GM12892 (cell line): Measurements from ENCODE around the gene ASB18.

Experiments used
- DNase-seq: peaks from one replicate; pipeline ENCODE4 v3.0.0; 2011; ENCODE audit not compliant: insufficient read length
- FAIRE-seq: peaks from 2 replicates; lab custom pipeline; 2011; peaks lifted over from hg19 to GRCh38; lab: Jason Lieb, UNC
- POLR2A ChIP-seq: IDR thresholded peaks from 2 replicates; pipeline ENCODE4 v1.6.1; 2011; ENCODE audit warnings: low read depth, low read length, control low read depth
- POLR2AphosphoS5 ChIP-seq: IDR thresholded peaks from 2 replicates; pipeline ENCODE4 v1.6.1; 2011; ENCODE audit warnings: low read depth, low read length, control low read depth
- TAF1 ChIP-seq: IDR thresholded peaks from 2 replicates; pipeline ENCODE4 v1.6.1; 2011; ENCODE audit warnings: low read depth, mild to moderate bottlenecking, control low read depth, low read length, borderline replicate concordance

ASB18 gene

DNA sequence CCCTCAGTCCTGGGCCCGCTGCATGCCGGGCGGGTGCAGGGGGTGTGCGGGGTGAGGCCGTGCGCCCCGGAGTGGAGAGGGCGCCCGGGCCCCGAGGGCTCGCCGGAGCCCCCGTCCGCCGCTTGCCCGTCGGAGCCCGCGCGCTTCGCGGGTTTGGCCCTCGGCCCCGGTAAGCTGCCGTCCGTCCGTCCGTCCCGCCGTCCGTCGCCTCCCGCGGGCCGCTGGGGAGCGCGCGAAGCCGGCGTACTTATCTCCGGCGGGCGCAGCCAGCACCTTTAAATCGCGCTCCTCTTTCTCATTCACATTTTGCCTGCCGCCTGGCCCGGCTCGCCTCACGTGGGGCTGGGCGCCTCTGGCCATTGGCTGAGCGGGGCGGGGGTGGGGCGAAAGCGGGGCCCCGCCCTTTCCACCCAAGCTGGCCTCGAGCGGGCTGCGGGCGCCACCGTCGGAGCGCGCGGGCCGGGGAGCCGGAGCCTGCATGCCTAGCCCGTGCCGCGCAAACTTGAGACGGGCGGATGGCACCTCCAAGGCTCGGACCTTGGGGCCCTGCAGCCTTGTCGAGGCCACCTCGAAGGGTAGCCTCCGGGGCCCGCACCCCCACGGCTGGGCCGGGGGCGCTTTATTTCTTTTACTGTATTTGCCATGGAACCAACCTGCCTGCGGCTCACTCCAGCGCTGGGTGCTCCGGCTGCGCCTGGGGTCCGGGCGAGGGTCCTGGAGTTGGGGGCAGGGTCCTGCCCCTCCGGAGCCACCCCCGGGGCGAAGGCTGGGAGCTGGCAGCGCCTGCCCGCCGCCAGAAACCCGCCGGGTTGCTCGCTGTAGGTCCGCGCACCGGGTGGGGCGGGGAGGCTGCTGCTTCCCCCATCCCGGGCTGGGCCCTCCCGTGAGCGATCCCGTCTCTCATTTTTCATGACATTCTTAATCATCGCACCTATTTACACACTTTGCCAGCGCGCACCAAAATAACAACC is 95.8 kb downstream of the ASB18 start, which contains the start of gene GBX2:
Gene GBX2 (minus strand): TSS at position 277 of the 971 bp plus-strand sequence. CDS start 415 bp downstream, outside the sequence.
- FAIRE-seq (no peak), DNase-seq (no peak)
- no peak for TF ChIP-seq TAF1
- no peak for TF ChIP-seq POLR2AphosphoS5
- no peak for TF ChIP-seq POLR2A

DNA sequence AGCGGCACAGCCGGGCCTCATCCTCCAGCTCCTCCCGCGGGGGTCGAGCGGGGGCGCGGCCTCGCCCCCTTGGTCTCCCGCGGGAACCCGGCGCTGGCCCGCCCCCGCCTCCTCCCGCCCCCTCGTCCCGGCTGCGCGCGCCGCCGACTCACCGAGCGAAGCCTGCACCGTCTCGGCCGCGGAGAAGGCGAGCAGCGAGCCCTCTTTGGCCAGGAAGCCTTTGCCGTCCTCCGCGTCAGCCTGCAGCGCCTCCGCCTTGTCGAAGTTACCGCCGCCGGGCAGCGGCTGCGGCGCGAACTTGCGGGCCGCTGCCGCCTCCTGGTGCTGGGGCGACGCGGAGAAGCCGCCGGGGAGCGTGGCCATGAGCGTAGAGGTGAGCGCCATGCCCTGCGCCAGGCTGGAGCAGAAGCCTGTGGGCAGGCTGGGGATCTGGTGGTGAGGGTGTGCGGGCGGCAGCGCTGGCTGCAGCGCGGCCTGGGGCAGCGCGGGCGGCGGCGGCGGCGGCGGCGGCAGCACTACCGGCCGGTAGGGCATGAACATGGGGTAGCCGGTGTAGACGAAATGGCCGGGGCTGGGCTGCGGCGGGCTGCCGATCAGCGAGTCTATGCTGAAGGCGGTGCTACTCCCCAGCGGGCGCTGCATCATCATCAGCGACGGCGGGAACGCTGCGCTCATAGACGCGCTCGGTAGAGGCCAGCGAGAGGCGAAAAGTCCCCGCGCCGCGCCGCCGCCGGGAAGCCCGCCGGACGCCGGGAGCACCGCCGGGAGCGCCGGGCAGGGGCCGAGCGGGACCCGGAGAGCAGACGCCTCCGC is 96.7 kb downstream of the ASB18 start:
- no peak for TF ChIP-seq TAF1
- DNase-seq (no peak), FAIRE-seq (no peak)

DNA sequence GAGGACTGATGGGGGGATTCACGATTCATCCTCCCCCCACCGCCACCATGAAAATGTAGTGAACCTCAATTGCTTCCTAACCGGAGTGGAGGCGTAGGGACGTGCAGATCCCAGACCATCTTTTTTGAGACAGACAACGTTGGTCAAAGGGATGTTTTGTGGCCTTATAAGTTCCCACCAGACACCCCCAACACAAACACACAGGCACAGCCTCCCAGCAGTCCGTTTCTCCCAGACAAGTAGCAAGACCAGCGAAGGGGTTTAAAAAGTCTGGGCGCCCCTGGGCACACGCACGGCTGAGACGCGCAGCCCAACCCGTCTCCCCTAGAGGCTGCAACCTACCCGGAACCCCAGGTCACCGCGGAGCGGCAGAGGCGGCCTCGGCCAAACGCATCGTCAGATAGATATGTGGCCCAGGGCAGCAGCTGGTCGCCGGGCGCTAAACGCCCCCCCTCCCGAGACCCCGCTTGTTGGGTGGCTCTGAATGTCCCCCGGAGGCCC is 97.4 kb downstream of the ASB18 start:
- DNase-seq (no peak), FAIRE-seq (no peak)
- TF ChIP-seq POLR2AphosphoS5 = no peak
- TF ChIP-seq TAF1 = no peak
- no peak for TF ChIP-seq POLR2A

DNA sequence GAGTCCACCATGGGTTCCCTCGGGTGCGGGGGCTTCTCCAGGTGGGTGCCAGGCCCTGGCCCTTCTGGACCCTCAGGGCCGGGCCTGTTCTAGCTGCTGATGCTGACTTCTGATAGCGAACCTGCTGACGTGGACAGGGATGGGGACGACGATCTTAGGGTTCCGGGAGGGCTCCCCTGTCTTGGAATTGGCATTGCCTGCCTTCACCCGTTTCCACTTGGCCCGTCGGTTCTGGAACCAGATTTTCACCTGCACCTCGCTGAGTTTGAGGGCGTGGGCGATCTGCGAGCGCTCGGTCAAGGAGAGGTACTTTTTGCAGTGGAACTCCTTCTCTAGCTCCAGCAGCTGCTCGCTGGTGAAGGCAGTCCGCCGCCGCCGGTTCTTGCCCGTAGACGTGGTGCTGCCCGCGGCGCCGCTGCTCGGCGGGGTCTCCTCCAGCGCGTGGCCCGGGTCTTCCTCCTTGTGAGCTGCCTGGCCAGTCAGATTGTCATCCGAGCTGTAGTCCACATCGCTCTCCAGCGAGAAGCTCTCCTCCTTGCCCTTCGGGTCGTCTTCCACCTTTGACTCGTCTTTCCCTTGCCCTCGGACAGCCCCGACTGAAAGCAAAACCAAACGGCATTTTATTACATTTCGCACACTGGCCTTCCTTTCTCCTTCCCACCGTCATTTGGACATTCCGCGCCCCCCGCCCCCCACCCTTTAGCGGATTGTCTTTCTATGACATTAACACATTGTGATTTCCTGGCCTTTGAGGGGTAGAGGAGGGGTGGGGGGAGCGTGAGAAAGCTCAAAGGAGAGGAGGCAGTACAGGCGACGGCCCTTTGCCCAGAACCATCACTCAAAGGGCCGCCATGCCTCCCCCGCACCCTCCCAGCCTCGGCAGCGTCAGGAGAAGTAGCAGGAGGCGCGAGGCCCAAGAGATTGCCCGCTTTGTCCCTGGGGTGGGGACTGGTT is 98.1 kb downstream of the ASB18 start:
- DNase-seq (no peak), FAIRE-seq (no peak)
- TF ChIP-seq POLR2A (no peak), TAF1 (no peak), POLR2AphosphoS5 (no peak)

GRCh38 chr2:236164925-236165841 is 99.0 kb downstream of the ASB18 start:
- DNase-seq (no peak), FAIRE-seq (no peak)
- TF ChIP-seq TAF1 (no peak), POLR2A (no peak), POLR2AphosphoS5 (no peak)

DNA sequence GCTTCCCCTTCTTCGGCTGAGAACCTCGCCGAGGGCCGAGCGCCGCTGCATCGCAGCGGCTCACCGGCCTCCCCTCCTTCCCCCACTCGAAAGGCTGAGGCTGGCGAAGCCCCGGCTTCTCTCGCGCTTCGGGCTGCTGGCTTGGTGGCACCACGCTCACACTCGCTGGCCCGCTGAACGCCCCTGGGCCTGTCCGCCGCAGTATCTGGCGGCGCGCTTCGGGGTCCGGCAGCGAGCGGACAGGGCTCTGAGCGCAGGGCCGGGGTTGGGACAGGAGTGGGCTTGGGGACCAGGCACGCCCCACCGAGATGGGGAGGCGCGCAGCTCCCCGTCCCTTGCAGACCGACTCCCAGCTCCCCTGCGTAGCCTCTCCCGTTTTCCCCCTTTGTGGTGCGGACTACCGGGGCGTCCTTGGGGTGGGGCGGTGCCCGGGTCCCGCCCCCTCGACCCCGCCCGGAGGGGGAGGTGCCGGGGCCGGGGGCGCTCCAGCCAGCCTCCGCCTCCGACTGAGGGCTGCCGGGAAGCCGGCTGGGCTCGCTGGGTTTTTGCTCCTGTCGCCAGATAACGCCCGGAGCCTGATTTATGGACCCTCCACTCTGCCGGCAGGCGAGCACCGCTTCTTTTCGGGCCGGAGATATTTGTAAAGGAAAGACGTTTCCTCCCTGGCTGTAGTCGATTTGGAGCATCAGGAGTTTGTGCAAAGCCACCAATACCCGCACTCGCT is 99.8 kb downstream of the ASB18 start:
- TF ChIP-seq POLR2A = no peak
- no peak for TF ChIP-seq POLR2AphosphoS5
- TF ChIP-seq TAF1 = no peak
- no peak for FAIRE-seq
- no peak for DNase-seq

DNA sequence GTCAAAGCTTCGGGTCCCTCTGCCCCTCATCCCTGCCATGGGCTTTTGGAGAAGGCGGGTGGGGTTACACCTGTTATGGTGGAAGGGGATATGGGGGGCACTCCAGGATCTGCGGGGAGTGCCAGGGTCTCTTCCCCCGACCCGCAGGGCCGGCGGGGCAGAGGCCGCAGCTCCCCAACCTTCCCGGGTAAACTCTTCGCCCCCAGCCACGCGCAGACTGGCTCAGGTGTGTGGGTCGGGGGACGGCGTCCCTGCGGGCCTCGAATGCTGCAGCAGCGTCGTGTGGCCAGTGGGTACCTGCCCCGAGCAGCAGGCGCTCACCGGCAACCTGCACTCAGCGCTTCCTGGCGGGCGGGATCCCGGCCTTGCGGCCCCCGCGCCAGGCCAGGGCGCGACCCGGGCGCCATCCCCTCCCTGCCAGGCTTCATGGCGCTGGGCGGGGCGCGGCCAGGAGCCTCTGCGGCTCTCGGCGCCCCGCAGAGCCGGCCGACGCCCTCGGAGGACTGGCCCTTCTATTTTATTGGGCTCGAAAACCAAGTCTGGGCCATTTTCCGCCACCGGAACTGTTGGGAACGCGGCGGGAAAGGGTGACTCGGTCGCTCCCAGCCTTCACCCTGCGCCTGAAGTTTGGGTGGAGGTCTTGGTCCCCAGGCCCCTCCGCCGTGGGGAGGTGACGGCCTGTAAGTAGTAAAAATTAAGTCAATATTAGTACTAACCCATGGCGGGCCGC is 100.6 kb downstream of the ASB18 start:
- no peak for FAIRE-seq
- TF ChIP-seq TAF1 (no peak), POLR2A (no peak), POLR2AphosphoS5 (no peak)
- DNase-seq = no peak

DNA sequence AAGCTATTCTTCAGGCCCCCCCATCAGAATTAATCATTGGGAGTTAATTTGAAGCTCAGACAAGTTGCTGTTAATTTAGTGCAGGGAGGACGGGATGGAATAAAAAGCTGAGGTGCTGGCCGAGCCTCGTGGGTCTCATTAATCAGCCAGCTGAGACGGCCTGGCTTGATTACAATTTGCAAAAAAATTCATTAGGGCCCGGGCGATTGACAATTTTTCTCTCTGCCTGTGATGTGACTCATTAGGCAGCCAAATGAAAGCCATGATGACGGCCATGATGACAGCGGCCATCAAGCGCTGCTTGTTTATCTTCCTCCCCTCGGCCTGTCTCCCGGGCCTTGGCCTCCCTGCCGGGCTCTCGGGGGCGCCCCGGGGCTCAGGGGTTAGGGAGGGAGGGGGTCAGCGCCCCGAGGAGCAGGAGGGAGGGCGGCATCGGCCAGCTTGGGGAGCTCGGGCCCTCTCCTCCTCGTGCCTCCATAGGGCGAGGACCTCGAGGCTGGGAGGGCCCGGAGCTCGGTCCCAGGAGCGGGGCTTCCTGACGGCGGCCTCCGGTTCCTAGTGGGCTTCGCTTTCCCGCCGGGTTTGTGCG is 101.2 kb downstream of the ASB18 start:
- no peak for TF ChIP-seq POLR2A
- no peak for TF ChIP-seq POLR2AphosphoS5
- no peak for TF ChIP-seq TAF1
- FAIRE-seq (no peak), DNase-seq (no peak)
